Transverse colon (tissue), 4 donors: ENCODE results near the gene TWIST2. TPM values are rescaled to one million over a fixed set of nuclear protein-coding genes. Genes with fewer than 3 reads are reported as not detected.

ENCODE experiments used
- DNase-seq: peaks from one replicate; pipeline ENCODE4 v3.0.0-alpha.2; 2019
- H3K27ac ChIP-seq, 4 donors: fragments of 200-600 bp; sonication (generic); 2 replicates each; pipeline ENCODE4 v1.5.1; 2016 to 2018; ENCODE audit warnings: inconsistent platforms in 4 of 4
- H3K27me3 ChIP-seq: fragments of 200-600 bp; sonication (generic); 2 replicates; pipeline ENCODE4 v1.5.1; 2017; ENCODE audit warnings: inconsistent platforms
- H3K36me3 ChIP-seq, 4 donors: fragments of 200-600 bp; sonication (generic); 2 replicates each; pipeline ENCODE4 v1.5.1; 2017 to 2019; ENCODE audit warnings: inconsistent platforms in 4 of 4
- H3K4me1 ChIP-seq, 4 donors: fragments of 200-600 bp; sonication (generic); 2 replicates each; pipeline ENCODE4 v1.5.1; 2017 to 2020; ENCODE audit warnings: inconsistent platforms in 4 of 4
- H3K4me3 ChIP-seq, 4 donors: fragments of 200-600 bp; sonication (generic); 1 replicate in 1 of 4; 2 replicates in 3 of 4; pipeline versions ENCODE4 v1.5.1 to v1.6.1; 2017 to 2019; ENCODE audit warnings: inconsistent platforms in 4 of 4
- H3K9me3 ChIP-seq, 2 donors: fragments of 200-600 bp; sonication (generic); 2 replicates each; pipeline ENCODE4 v1.5.1; 2017 to 2019; ENCODE audit warnings: inconsistent platforms in 2 of 2
- EP300 ChIP-seq: sonication (generic); formaldehyde crosslinking; IDR thresholded peaks from one replicate; pipeline ENCODE4 v1.6.1; 2017; ENCODE audit warnings: antibody characterized with exemption, low read depth
- POLR2A ChIP-seq: fragments of 450-650 bp; IDR thresholded peaks from one replicate; pipeline ENCODE4 v1.6.1; 2016; ENCODE audit warnings: antibody characterized with exemption, mild to moderate bottlenecking, moderate library complexity
- POLR2AphosphoS5 ChIP-seq, 3 donors: sonication (generic); formaldehyde crosslinking; IDR thresholded peaks; one replicate each; pipeline ENCODE4 v1.6.1; 2016; ENCODE audit warnings: antibody characterized with exemption in 3 of 3
- WGBS, 2 donors: methylation state at CpG; one replicate each; pipeline ENCODE4 v1.1.5; 2018; ENCODE audit warnings: low coverage in 1 of 2; 5-methylcytosine and 5-hydroxymethylcytosine counted together
- in situ Hi-C, 4 donors: fragments of 200-750 bp; cut with MboI; loops; one replicate each; pipeline versions ENCODE4 v1.15.0 to v1.15.1; 2017; ENCODE audit warnings: low sequenced_read_pairs in 3 of 4, low pct_ligation_motif_present in 1 of 4, low pct_unique_long_range_greater_than_20kb in 1 of 4
- intact Hi-C: fragments of 100-400 bp; cut with DNase I; formaldehyde crosslinking; loops from one replicate; pipeline ENCODE4 v1.15.1; 2023; ENCODE audit warnings: low total_unique reads
- total RNA-seq, 4 donors: library from RNA; depleted of rRNA; stranded (reverse); fragments of >200 nt; gene quantifications; one replicate each; pipeline ENCODE4 v1.1.0, GENCODE V29; 2016
- TF ChIP-seq, protein P1 (sequence below), 5 experiments: fragments of 200-600 bp in 3 of 5; fragments of 450-650 bp in 2 of 5; sonication (generic) in 3 of 5; IDR thresholded peaks; 1 replicate in 2 of 5; 2 replicates in 3 of 5; pipeline ENCODE4 v1.5.1; 2016 to 2017; ENCODE audit warnings: antibody characterized with exemption in 5 of 5, inconsistent platforms in 3 of 5, mild to moderate bottlenecking in 2 of 5, moderate library complexity in 1 of 5

Gene TWIST2
- total RNA-seq, 4 donors from 2014 or later: 6.7 to 59.1 (median 16.8) TPM

DNA sequence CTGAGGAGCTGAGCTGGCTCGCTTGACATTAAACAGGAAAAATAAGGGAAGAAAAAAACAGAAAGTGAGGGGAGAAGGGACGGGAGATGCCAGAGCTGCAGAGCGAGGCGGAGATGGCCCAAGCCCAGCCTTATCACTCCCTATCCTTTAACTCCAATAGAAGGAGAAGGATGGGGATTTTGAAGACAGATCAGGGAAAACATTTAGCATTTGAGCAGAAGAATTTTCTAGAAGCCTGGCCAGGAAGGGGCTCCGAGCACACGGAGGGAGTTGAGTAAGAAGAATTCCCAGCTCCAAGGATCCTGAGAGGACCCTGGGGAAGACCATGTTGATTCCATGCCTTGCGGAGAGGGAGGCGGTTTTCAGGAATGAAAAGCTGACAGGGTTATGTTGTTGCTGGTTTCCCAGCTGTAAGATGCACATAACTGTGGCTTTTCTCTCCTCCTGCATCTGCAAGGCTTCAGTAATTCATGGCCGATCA lies 35.6 kb downstream of the TWIST2 start:
- Histone ChIP-seq H3K4me3 (peak overlapping the region in 1 of 4 donors; percentile 18), H3K36me3 (no peaks in the 10 kb centered on the region), H3K4me1 (peaks cover 2 to 17% (median 9%) of the 10 kb centered on the region in 4 donors), H3K27ac (peak overlapping the region; percentile 0 to 70 (median 50)), H3K27me3 (no peaks in the 10 kb centered on the region), H3K9me3 (no peaks in the 10 kb centered on the region)
- TF ChIP-seq POLR2A (no peak), POLR2AphosphoS5 (IDR thresholded peaks at IDR 0.05) (no peak), EP300 (no peak)
- TF ChIP-seq, protein P1, sequence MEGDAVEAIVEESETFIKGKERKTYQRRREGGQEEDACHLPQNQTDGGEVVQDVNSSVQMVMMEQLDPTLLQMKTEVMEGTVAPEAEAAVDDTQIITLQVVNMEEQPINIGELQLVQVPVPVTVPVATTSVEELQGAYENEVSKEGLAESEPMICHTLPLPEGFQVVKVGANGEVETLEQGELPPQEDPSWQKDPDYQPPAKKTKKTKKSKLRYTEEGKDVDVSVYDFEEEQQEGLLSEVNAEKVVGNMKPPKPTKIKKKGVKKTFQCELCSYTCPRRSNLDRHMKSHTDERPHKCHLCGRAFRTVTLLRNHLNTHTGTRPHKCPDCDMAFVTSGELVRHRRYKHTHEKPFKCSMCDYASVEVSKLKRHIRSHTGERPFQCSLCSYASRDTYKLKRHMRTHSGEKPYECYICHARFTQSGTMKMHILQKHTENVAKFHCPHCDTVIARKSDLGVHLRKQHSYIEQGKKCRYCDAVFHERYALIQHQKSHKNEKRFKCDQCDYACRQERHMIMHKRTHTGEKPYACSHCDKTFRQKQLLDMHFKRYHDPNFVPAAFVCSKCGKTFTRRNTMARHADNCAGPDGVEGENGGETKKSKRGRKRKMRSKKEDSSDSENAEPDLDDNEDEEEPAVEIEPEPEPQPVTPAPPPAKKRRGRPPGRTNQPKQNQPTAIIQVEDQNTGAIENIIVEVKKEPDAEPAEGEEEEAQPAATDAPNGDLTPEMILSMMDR (IDR thresholded peaks at IDR 0.05): no peak
- no peak for DNase-seq
- in situ Hi-C loops: no loop called here
- intact Hi-C loops: loop anchor here (5.0 kb wide), 1 partner anchor 534 kb away; no protein-coding TSS in a partner anchor
- WGBS, 2 donors: 27 to 67% methylated on average over 2 to 9 of the region's 9 CpGs

DNA sequence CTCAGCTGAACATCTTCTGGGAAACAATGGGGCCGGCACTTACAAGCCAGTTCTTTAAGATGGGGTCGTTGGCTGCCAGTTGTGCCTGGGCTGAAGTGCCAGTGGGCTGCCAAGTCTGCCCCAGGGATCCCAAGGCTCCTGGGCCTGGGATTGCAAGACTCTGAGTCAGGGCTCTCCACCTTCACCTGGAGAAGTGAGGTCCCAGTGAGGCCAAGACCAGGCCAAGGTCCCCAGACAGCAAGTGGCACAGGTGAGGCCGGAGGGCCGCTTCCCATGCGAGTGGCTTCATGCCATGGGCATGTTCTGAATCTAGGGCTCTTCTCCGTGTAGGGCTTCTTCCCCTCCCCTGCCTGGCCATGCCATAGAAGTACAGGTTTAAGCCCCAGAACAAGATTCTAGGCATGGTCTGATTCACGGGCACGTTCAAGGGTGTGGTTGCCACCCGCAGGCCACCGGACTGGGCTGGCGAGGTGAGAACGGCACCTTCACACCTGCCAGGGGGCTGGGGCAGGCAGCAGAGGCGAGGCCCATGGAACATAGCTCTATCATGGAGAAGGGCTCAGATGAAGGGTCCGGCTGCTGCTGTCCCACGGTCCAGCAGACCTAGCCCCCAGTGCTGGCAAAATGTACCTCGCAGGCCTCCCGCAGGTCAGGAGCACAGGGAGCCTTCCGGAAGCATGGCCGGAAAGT lies 36.4 kb downstream of the TWIST2 start:
- Histone ChIP-seq H3K36me3 (no peaks in the 10 kb centered on the region), H3K27ac (peak overlapping the region in 3 of 4 donors; percentile 34 to 70 (median 67)), H3K27me3 (no peaks in the 10 kb centered on the region), H3K4me1 (peaks cover 2 to 17% (median 9%) of the 10 kb centered on the region in 4 donors), H3K4me3 (no peak overlapping the region), H3K9me3 (no peaks in the 10 kb centered on the region)
- in situ Hi-C loops (no loop called here), intact Hi-C loops (loop anchor here (5.0 kb wide), 1 partner anchor 533 kb away; no protein-coding TSS in a partner anchor)
- 82% methylated on average over 19 of the region's 19 CpGs; no CpG with 5 or more reads in 1 of the 2 donors for WGBS, 2 donors
- DNase-seq: no peak
- TF ChIP-seq, protein P1 (IDR thresholded peaks at IDR 0.05): no peak
- TF ChIP-seq POLR2AphosphoS5 (IDR thresholded peaks at IDR 0.05): no peak
- TF ChIP-seq EP300: no peak
- TF ChIP-seq POLR2A: no peak

DNA sequence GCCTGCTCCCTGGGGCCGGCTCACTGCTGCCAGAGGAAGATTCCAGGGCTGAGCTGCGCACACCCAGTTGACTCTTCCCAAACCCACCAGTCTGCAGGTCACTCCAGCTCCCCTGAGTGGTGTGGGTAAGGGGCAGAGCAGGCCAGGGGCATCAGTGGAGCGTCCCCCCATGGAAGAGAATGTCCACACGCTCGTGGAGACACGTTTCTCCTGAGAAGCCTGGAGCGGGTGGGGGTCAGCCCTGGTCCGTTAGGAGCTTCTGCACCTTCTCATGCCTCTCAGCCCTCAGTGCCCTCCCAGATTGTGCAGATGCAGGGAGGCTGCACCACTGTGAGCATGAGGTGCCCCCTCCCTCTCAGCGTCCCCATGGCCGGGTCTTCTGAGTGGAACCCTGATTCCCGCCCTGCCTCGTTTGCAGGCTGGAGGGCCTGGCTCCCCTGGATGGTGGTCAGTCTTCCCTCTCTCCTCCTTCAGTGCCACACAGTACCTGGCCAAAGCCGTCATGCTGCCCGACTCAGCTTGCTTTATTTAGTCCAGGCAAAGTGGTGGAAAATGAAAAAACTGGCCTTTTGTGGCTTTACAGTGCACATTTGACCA lies 37.0 kb downstream of the TWIST2 start:
- Histone ChIP-seq H3K36me3 (no peaks in the 10 kb centered on the region), H3K4me1 (peaks cover 2 to 17% (median 9%) of the 10 kb centered on the region in 4 donors), H3K27me3 (no peaks in the 10 kb centered on the region), H3K27ac (peak overlapping the region in 1 of 4 donors; percentile 70), H3K9me3 (no peaks in the 10 kb centered on the region), H3K4me3 (no peak overlapping the region)
- TF ChIP-seq, protein P1 (IDR thresholded peaks at IDR 0.05): no peak
- TF ChIP-seq POLR2A (no peak), POLR2AphosphoS5 (IDR thresholded peaks at IDR 0.05) (no peak), EP300 (no peak)
- in situ Hi-C loops (no loop called here), intact Hi-C loops (loop anchor here (5.0 kb wide), 1 partner anchor 532 kb away; no protein-coding TSS in a partner anchor)
- WGBS, 2 donors: 82% methylated on average over 14 of the region's 14 CpGs; no CpG with 5 or more reads in 1 of the 2 donors
- no peak for DNase-seq

DNA sequence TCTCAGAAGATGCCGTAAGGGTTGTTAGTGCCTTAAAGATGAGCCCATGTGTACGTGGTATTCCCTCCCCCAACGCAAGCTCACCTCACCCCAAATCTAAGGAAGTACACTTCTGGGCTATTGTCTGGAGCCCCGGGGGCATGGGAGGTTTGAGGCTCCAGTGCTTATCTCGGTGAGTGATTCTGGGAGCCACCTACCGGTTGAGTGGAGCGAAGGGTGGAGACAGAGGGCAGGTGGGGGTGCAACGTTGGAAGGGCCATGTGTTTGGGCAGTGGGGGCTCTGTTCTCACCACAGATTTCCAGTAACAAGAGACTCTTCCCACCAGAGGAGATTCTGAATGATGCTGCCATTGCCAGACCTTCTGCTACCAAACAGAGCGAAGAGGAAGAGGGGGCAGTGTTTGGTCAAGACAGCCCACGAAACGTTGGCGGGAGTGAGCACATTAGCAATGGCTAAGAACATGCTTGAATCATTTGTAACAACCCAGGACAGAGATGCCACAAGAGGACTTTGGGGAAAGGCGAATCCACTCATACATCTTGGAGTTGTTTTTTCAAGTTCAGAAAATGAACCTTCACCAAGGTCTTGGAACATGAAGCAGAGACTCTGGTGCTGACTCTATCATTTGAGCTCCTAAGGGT lies 38.7 kb downstream of the TWIST2 start:
- Histone ChIP-seq H3K27ac (no peak overlapping the region), H3K4me3 (no peak overlapping the region), H3K4me1 (peaks cover 2 to 22% (median 11%) of the 10 kb centered on the region in 4 donors), H3K36me3 (no peaks in the 10 kb centered on the region), H3K27me3 (no peaks in the 10 kb centered on the region), H3K9me3 (no peaks in the 10 kb centered on the region)
- intact Hi-C loops (no loop called here), in situ Hi-C loops (no loop called here)
- DNase-seq: no peak
- TF ChIP-seq, protein P1 (IDR thresholded peaks at IDR 0.05): no peak
- no peak for TF ChIP-seq POLR2A
- TF ChIP-seq POLR2AphosphoS5 (IDR thresholded peaks at IDR 0.05): no peak
- TF ChIP-seq EP300: no peak
- WGBS, 2 donors: 80 to 83% methylated on average over 2 to 13 of the region's 13 CpGs
